ENCODE measurements around the gene SDK1.

SDK1 gene

GRCh38 chr7:4098169-4098568 lies 797.1 kb downstream of the SDK1 start:
- no peak for DNase-seq (ENCODE audit: low read depth)
- TF ChIP-seq CTCF (IDR thresholded peaks at IDR 0.05; ENCODE audit: insufficient read depth, low read depth, low read length, missing control alignments) = no peak
- H3K4me3 ChIP-seq (ENCODE audit: low read depth, low read length) = no peak overlapping the region

GRCh38 chr7:4099651-4100050 lies 798.6 kb downstream of the SDK1 start:
- no peak overlapping the region for H3K4me3 ChIP-seq (ENCODE audit: low read depth, low read length)
- no peak for TF ChIP-seq CTCF (IDR thresholded peaks at IDR 0.05; ENCODE audit: insufficient read depth, low read depth, low read length, missing control alignments)
- no peak for DNase-seq (ENCODE audit: low read depth)

GRCh38 chr7:4100148-4100547 lies 799.1 kb downstream of the SDK1 start:
- no peak for DNase-seq (ENCODE audit: low read depth)
- H3K4me3 ChIP-seq (ENCODE audit: low read depth, low read length) = no peak overlapping the region
- TF ChIP-seq CTCF (IDR thresholded peaks at IDR 0.05; ENCODE audit: insufficient read depth, low read depth, low read length, missing control alignments) = no peak

- no peak for DNase-seq (ENCODE audit: low read depth)
- TF ChIP-seq CTCF (IDR thresholded peaks at IDR 0.05; ENCODE audit: insufficient read depth, low read depth, low read length, missing control alignments) = no peak
- H3K4me3 ChIP-seq (ENCODE audit: low read depth, low read length) = no peak overlapping the region
These were observed 799.6 kb downstream of the SDK1 start for GRCh38 chr7:4100691-4101090.

- no peak for DNase-seq (ENCODE audit: low read depth)
- no peak overlapping the region for H3K4me3 ChIP-seq (ENCODE audit: low read depth, low read length)
- no peak for TF ChIP-seq CTCF (IDR thresholded peaks at IDR 0.05; ENCODE audit: insufficient read depth, low read depth, low read length, missing control alignments)
These were observed 801.3 kb downstream of the SDK1 start for GRCh38 chr7:4102231-4102841.

GRCh38 chr7:4103352-4104091 lies 802.5 kb downstream of the SDK1 start:
- no peak for DNase-seq (ENCODE audit: low read depth)
- no peak for TF ChIP-seq CTCF (IDR thresholded peaks at IDR 0.05; ENCODE audit: insufficient read depth, low read depth, low read length, missing control alignments)
- no peak overlapping the region for H3K4me3 ChIP-seq (ENCODE audit: low read depth, low read length)
